B cell (primary cell): ENCODE measurements around the gene RFX3. TPM values are rescaled to one million over a fixed set of nuclear protein-coding genes. Genes with fewer than 3 reads are reported as not detected.

Experiments
- ATAC-seq: fragments of 200-7000 bp; cut with Tn5 transposase; one replicate; pipeline ENCODE4 v1.10.0; 2021; ENCODE audit warnings: low read depth, mild to moderate bottlenecking, moderate number of reproducible peaks, moderate library complexity
- CTCF ChIA-PET: fragments of 350-600 bp; sonication (Branson Sonifier 250); formaldehyde crosslinking; loops from one replicate; lab custom pipeline; 2021; ENCODE audit warnings: antibody characterized with exemption, inconsistent platforms; lab: Charles Lee
- POLR2A ChIA-PET: fragments of 350-600 bp; sonication (Branson Sonifier 250); formaldehyde crosslinking; loops from one replicate; lab custom pipeline; 2021; ENCODE audit warnings: antibody characterized with exemption; lab: Charles Lee
- DNase-seq: peaks from one replicate; pipeline ENCODE4 v3.0.0; 2013
- H2AFZ ChIP-seq: 2 replicates; pipeline ENCODE4 v1.6.1; 2012; ENCODE audit warnings: mild to moderate bottlenecking, low read depth, low read length; ENCODE audit not compliant: insufficient read depth, poor library complexity, severe bottlenecking
- H3K27ac ChIP-seq, 2 donors: 1 replicate in 1 of 2; 2 replicates in 1 of 2; pipeline ENCODE4 v1.5.1; 2012 to 2013; ENCODE audit warnings: low read length in 2 of 2, mild to moderate bottlenecking in 2 of 2, moderate library complexity in 1 of 2
- H3K27me3 ChIP-seq, 4 experiments: fragments of 200-600 bp in 1 of 4; sonication (generic) in 1 of 4; replicated peaks in 1 of 4; 1 replicate in 2 of 4; 2 replicates in 2 of 4; pipeline versions ENCODE4 v1.6.1 to v1.7.0; 2013 to 2016; ENCODE audit warnings: low read length in 3 of 4, mild to moderate bottlenecking in 2 of 4, mixed read lengths in 1 of 4, moderate library complexity in 1 of 4; ENCODE audit not compliant: insufficient read depth in 4 of 4, control insufficient read depth in 3 of 4; ENCODE audit errors: control extremely low read depth in 1 of 4
- H3K36me3 ChIP-seq, 2 experiments: replicated peaks in 1 of 2; 1 replicate in 1 of 2; 2 replicates in 1 of 2; pipeline versions ENCODE4 v1.6.1 to v1.7.1; 2013; ENCODE audit warnings: low read length in 1 of 2; ENCODE audit not compliant: insufficient read depth in 2 of 2, control insufficient read depth in 1 of 2; ENCODE audit errors: control extremely low read depth in 1 of 2, extremely low read depth in 1 of 2
- H3K4me1 ChIP-seq, 2 donors: fragments of 200-600 bp in 1 of 2; sonication (generic) in 1 of 2; 1 replicate in 1 of 2; 2 replicates in 1 of 2; pipeline versions ENCODE4 v1.5.1 to v1.6.1; 2013 to 2017; ENCODE audit warnings: low read length in 2 of 2; ENCODE audit not compliant: control insufficient read depth in 2 of 2, insufficient read depth in 2 of 2
- H3K4me2 ChIP-seq: replicated peaks from 2 replicates; pipeline ENCODE3; 2012; ENCODE audit warnings: mild to moderate bottlenecking, low read depth, low read length; ENCODE audit not compliant: poor library complexity, severe bottlenecking
- H3K4me3 ChIP-seq, 5 experiments: fragments of 200-600 bp in 1 of 5; sonication (generic) in 1 of 5; 1 replicate in 3 of 5; 2 replicates in 2 of 5; pipeline versions ENCODE4 v1.5.1 to v1.7.0; 2011 to 2016; ENCODE audit warnings: low read length in 4 of 5, mild to moderate bottlenecking in 4 of 5, low read depth in 2 of 5, control low read depth in 1 of 5, moderate library complexity in 1 of 5; ENCODE audit not compliant: insufficient read depth in 1 of 5; ENCODE audit errors: control extremely low read depth in 1 of 5, extremely low read depth in 1 of 5
- H3K79me2 ChIP-seq: fragments of 200-600 bp; sonication (generic); one replicate; pipeline ENCODE4 v1.6.0; 2016; ENCODE audit warnings: low read length; ENCODE audit not compliant: control insufficient read depth, insufficient read depth
- H3K9ac ChIP-seq: fragments of 200-600 bp; sonication (generic); 2 replicates; pipeline ENCODE4 v1.6.1; 2017; ENCODE audit warnings: mild to moderate bottlenecking, low read length, moderate library complexity
- H3K9me3 ChIP-seq, 3 donors: one replicate each; pipeline versions ENCODE4 v1.6.1 to v1.7.1; 2013; ENCODE audit warnings: low read length in 2 of 3; ENCODE audit not compliant: control insufficient read depth in 2 of 3, insufficient read depth in 1 of 3; ENCODE audit errors: control extremely low read depth in 1 of 3
- H4K20me1 ChIP-seq: 2 replicates; pipeline ENCODE4 v1.6.0; 2012; ENCODE audit warnings: mild to moderate bottlenecking, low read length; ENCODE audit not compliant: insufficient read depth, control insufficient read depth, poor library complexity, severe bottlenecking
- H3K27ac Mint-ChIP-seq: one replicate; pipeline ENCODE4 v1.8.0; 2021; ENCODE audit warnings: mixed read lengths
- H3K27me3 Mint-ChIP-seq: one replicate; pipeline ENCODE4 v1.8.0; 2021; ENCODE audit warnings: mixed read lengths
- H3K4me1 Mint-ChIP-seq: one replicate; pipeline ENCODE4 v1.8.0; 2021; ENCODE audit warnings: mixed read lengths
- H3K4me3 Mint-ChIP-seq: one replicate; pipeline ENCODE4 v1.8.0; 2021; ENCODE audit warnings: mixed read lengths
- H3K9me3 Mint-ChIP-seq: one replicate; pipeline ENCODE4 v1.8.0; 2022; ENCODE audit warnings: mixed read lengths; ENCODE audit not compliant: insufficient read depth
- EZH2 ChIP-seq: IDR thresholded peaks from 2 replicates; pipeline ENCODE4 v1.6.1; 2012; ENCODE audit warnings: borderline replicate concordance, low read depth, mild to moderate bottlenecking, moderate library complexity, low read length; ENCODE audit not compliant: insufficient read depth, poor library complexity, severe bottlenecking
- WGBS: methylation state at CpG from one replicate; pipeline ENCODE4 v1.1.5; 2013; ENCODE audit warnings: missing lambda C conversion rate; ENCODE audit not compliant: insufficient coverage; 5-methylcytosine and 5-hydroxymethylcytosine counted together
- intact Hi-C: fragments of 100-400 bp; cut with micrococcal nuclease; formaldehyde crosslinking; loops from one replicate; pipeline ENCODE4 v1.10.0; 2022
- polyA plus RNA-seq: library from polyadenylated mRNA; depleted of rRNA; stranded (reverse); fragments of >200 nt; gene quantifications from 2 replicates; pipeline ENCODE4 v1.2.3, GENCODE V29; 2012
- total RNA-seq, 2 donors: library from RNA; stranded (reverse); fragments of 120-200 nt in 1 of 2; gene quantifications; 1 replicate in 1 of 2; 2 replicates in 1 of 2; pipeline versions ENCODE4 v1.2.3 to v1.2.4, GENCODE V29; 2013 to 2022
- TF ChIP-seq, protein P1 (sequence below): fragments of 200-600 bp; IDR thresholded peaks from one replicate; pipeline ENCODE4 v1.8.0; 2022; ENCODE audit warnings: antibody characterized with exemption, mild to moderate bottlenecking

RFX3 gene
- total and polyA plus RNA-seq, 2 donors (not counting 1 experiment from before 2014, with no cell fraction given), result 6.1 to 39.1 TPM

DNA sequence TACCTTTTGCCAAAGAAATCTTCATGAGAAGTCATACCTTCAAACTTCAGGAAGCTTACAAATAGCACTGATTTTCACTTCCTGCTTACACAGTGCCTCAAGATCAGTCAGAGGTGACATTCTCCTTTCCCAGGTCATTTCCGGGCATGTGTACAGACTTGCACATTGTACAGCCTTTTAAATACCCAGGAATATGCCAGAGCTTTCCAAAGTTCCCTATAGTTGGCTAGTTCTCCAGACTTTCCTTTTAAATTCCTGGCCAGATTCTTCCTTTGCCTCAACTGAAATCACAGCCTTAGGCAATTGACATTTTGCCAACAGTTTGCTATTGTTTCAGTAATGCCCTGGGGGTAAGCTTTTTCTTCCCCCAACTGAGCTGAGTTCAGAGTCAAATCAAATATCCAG, 47.2 kb downstream of the RFX3 start:
- Histone ChIP-seq H3K36me3 (peaks cover 2 to 3% of the 10 kb centered on the region in 2 experiments), H3K79me2 (peaks cover 5% of the 10 kb centered on the region), H2AFZ (no peak overlapping the region), H3K4me3 (peak overlapping the region in 1 of 5 experiments; percentile 39), H3K9ac (no peak overlapping the region), H3K27ac (peak overlapping the region; percentile 61 to 63), H3K27me3 (no peaks in the 10 kb centered on the region), H3K4me1 (peaks cover 52 to 57% of the 10 kb centered on the region in 2 donors), H3K9me3 (peaks cover 0 to 11% (median 10%) of the 10 kb centered on the region in 3 donors), H4K20me1 (no peaks in the 10 kb centered on the region), H3K4me2 (peak overlapping the region; percentile 53)
- ChIA-PET POLR2A (interaction anchor here (2.3 kb wide), 1 partner anchor 48 kb away, joined by 26 read pairs; the partner anchor contains the start of gene RFX3), CTCF (interaction anchor here (0.7 to 3.7 kb wide), 5 partner anchors 9 to 213 kb away, joined by 3 to 19 read pairs (median 7); partner anchors contain the start of gene RFX3)
- Mint-ChIP-seq H3K4me3 (peak overlapping the region; percentile 62), H3K4me1 (peaks cover 60% of the 10 kb centered on the region), H3K27me3 (no peaks in the 10 kb centered on the region), H3K9me3 (peaks cover 4% of the 10 kb centered on the region), H3K27ac (peak overlapping the region; percentile 86)
- intact Hi-C loops, result loop anchor here (1.0 kb wide), 1 partner anchor 49 kb away; no protein-coding TSS in a partner anchor
- ATAC-seq (peak; percentile 60), DNase-seq (peak; percentile 69)
- WGBS, result 15% methylated on average over 1 of the region's 1 CpG
- no peak for TF ChIP-seq EZH2
- TF ChIP-seq, protein P1, sequence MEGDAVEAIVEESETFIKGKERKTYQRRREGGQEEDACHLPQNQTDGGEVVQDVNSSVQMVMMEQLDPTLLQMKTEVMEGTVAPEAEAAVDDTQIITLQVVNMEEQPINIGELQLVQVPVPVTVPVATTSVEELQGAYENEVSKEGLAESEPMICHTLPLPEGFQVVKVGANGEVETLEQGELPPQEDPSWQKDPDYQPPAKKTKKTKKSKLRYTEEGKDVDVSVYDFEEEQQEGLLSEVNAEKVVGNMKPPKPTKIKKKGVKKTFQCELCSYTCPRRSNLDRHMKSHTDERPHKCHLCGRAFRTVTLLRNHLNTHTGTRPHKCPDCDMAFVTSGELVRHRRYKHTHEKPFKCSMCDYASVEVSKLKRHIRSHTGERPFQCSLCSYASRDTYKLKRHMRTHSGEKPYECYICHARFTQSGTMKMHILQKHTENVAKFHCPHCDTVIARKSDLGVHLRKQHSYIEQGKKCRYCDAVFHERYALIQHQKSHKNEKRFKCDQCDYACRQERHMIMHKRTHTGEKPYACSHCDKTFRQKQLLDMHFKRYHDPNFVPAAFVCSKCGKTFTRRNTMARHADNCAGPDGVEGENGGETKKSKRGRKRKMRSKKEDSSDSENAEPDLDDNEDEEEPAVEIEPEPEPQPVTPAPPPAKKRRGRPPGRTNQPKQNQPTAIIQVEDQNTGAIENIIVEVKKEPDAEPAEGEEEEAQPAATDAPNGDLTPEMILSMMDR, result no peak

DNA sequence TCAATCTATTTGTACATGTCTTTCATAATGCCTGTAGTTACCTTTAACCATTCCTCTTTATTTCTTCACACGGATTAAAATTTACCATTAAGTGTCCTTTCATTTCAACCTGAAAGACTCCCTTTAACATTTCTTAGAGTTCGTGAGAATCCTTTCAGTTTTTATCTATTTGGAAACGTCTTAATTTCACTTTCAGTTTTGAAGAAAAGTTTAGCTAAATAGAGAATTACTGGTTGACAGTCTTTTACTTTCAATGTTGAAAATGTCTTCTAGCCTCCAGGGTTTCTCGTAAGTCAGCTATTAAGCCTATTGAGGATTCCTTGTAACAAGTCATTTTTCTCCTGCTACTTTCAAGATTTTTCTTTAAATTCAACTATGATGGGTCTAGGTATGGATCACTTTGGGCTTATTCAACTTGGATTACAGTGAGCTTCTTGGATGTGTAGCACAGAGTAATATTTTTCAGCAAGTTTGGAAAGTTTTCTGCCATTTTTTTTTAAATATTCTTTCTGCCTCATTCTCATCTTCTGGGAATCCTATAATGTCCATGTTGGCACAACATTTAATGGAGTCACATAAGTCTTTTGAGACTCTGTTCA, 48.5 kb downstream of the RFX3 start:
- Histone ChIP-seq H3K9ac (peak overlapping the region; percentile 38), H3K4me2 (peak overlapping the region; percentile 53), H3K4me3 (peak overlapping the region in 1 of 5 experiments; percentile 39), H4K20me1 (no peaks in the 10 kb centered on the region), H3K36me3 (peaks cover 0 to 2% of the 10 kb centered on the region in 2 experiments), H3K9me3 (peaks cover 0 to 11% (median 10%) of the 10 kb centered on the region in 3 donors), H3K27me3 (no peaks in the 10 kb centered on the region), H3K27ac (peak overlapping the region; percentile 61 to 63), H3K79me2 (peaks cover 5% of the 10 kb centered on the region), H2AFZ (peak overlapping the region; percentile 0), H3K4me1 (peaks cover 62 to 67% of the 10 kb centered on the region in 2 donors)
- Mint-ChIP-seq H3K27me3 (no peaks in the 10 kb centered on the region), H3K4me1 (peaks cover 69% of the 10 kb centered on the region), H3K9me3 (peaks cover 4% of the 10 kb centered on the region), H3K4me3 (peak overlapping the region; percentile 79), H3K27ac (peak overlapping the region; percentile 87)
- POLR2A ChIA-PET, result interaction anchor here (2.3 kb wide), 1 partner anchor 49 kb away, joined by 26 read pairs; the partner anchor contains the start of gene RFX3
- ATAC-seq (no peak), DNase-seq (peak; percentile 46)
- TF ChIP-seq, protein P1, result no peak
- TF ChIP-seq EZH2, result no peak
- intact Hi-C loops, result no loop called here
- no CpG with 5 or more reads among the region's 4 CpGs for WGBS
- CTCF ChIA-PET, result interaction anchor here (0.6 to 3.7 kb wide), 4 partner anchors 9 to 863 kb away, joined by 3 to 19 read pairs (median 8); partner anchors contain the start of gene RFX3
